OCI-LY7 (cell line): Measurements from ENCODE around the gene SCAP. TPM values are rescaled to one million over a fixed set of nuclear protein-coding genes. Genes with fewer than 3 reads are reported as not detected.

Experiments
- BruUV-seq: library from RNA; stranded (reverse); fragments of 400-500 nt; replicated peaks from 2 replicates; lab custom pipeline; 2021; lab: Mats Ljungman, UMichigan
- CTCF ChIA-PET: fragments of 300-600 bp; sonication (Branson Sonifier 250); formaldehyde crosslinking; loops from one replicate; lab custom pipeline; 2022; ENCODE audit warnings: antibody characterized with exemption; ENCODE audit not compliant: unreplicated experiment; lab: Charles Lee
- POLR2A ChIA-PET: fragments of 300-600 bp; sonication (Branson Sonifier 250); formaldehyde crosslinking; loops from one replicate; lab custom pipeline; 2022; ENCODE audit warnings: antibody characterized with exemption; lab: Charles Lee
- DNase-seq: peaks from one replicate; pipeline ENCODE4 v3.0.0-alpha.2; 2015; ENCODE audit warnings: low spot score
- H2AFZ ChIP-seq: fragments of 200-600 bp; sonication (generic), shearing (Covaris generic); 2 replicates; pipeline ENCODE4 v1.6.1; 2014; ENCODE audit warnings: mild to moderate bottlenecking, antibody characterized with exemption, low read length, moderate library complexity
- H3K27ac ChIP-seq: fragments of 200-600 bp; sonication (generic); 2 replicates; pipeline ENCODE4 v1.5.1; 2014; ENCODE audit warnings: mixed run types, low read depth, mild to moderate bottlenecking, moderate library complexity, low read length, inconsistent platforms; ENCODE audit not compliant: poor library complexity, severe bottlenecking
- H3K36me3 ChIP-seq: fragments of 200-600 bp; sonication (generic); 2 replicates; pipeline ENCODE4 v1.6.1; 2014; ENCODE audit warnings: mild to moderate bottlenecking, antibody characterized with exemption, low read length, moderate library complexity, mixed read lengths; ENCODE audit not compliant: insufficient read depth
- H3K4me1 ChIP-seq: fragments of 200-600 bp; sonication (generic); 2 replicates; pipeline ENCODE4 v1.5.1; 2014; ENCODE audit warnings: mild to moderate bottlenecking, low read length; ENCODE audit not compliant: insufficient read depth, poor library complexity, severe bottlenecking
- H3K4me2 ChIP-seq: fragments of 200-600 bp; sonication (generic); 2 replicates; pipeline ENCODE4 v1.6.1; 2014; ENCODE audit warnings: mild to moderate bottlenecking, low read length
- H3K4me3 ChIP-seq: fragments of 200-600 bp; sonication (generic); 2 replicates; pipeline ENCODE4 v1.5.1; 2014; ENCODE audit warnings: mild to moderate bottlenecking, low read depth, low read length; ENCODE audit not compliant: poor library complexity, severe bottlenecking
- H3K79me2 ChIP-seq: fragments of 200-600 bp; sonication (generic); 2 replicates; pipeline ENCODE4 v1.6.1; 2016; ENCODE audit warnings: low read depth, mild to moderate bottlenecking, low read length, moderate library complexity, mixed read lengths; ENCODE audit not compliant: insufficient read depth
- H3K9me2 ChIP-seq: fragments of 200-600 bp; sonication (generic); 2 replicates; pipeline ENCODE4 v1.6.1; 2016; ENCODE audit warnings: mild to moderate bottlenecking, low read length, mixed read lengths; ENCODE audit not compliant: insufficient read depth
- H3K9me3 ChIP-seq: fragments of 200-600 bp; sonication (generic); 2 replicates; pipeline ENCODE4 v1.6.1; 2014; ENCODE audit warnings: mild to moderate bottlenecking, mixed run types, low read length, mixed read lengths
- H4K20me1 ChIP-seq: fragments of 200-600 bp; sonication (generic); 2 replicates; pipeline ENCODE4 v1.6.1; 2014; ENCODE audit warnings: mild to moderate bottlenecking, antibody characterized with exemption, low read length, moderate library complexity, mixed read lengths; ENCODE audit not compliant: insufficient read depth
- EZH2phosphoT487 ChIP-seq: fragments of 200-600 bp; sonication (generic); IDR thresholded peaks from 2 replicates; pipeline ENCODE4 v1.6.1; 2018; ENCODE audit warnings: low read depth, borderline replicate concordance, mild to moderate bottlenecking, mixed run types, antibody characterized with exemption, low read length, moderate library complexity, mixed read lengths
- intact Hi-C: fragments of 100-400 bp; cut with micrococcal nuclease; formaldehyde crosslinking; loops from one replicate; pipeline ENCODE4 v1.10.0; 2022; ENCODE audit not compliant: unreplicated experiment
- total RNA-seq, 2 experiments: library from RNA; depleted of rRNA in 1 of 2; stranded (reverse); fragments of >200 nt in 1 of 2; shearing (Covaris generic) in 1 of 2; gene quantifications; 2 replicates each; pipeline ENCODE4 v1.2.3, GENCODE V29; 2014 to 2022
- TF ChIP-seq, protein P1 (sequence below): fragments of 200-600 bp; sonication (generic); conservative IDR thresholded peaks from 2 replicates; pipeline ENCODE4 v1.5.1; 2014; ENCODE audit warnings: mild to moderate bottlenecking, antibody characterized with exemption, low read length, moderate library complexity, mixed read lengths

Gene SCAP
- total RNA-seq, 2 experiments from 2014 or later: 63.7 to 70.5 TPM

DNA sequence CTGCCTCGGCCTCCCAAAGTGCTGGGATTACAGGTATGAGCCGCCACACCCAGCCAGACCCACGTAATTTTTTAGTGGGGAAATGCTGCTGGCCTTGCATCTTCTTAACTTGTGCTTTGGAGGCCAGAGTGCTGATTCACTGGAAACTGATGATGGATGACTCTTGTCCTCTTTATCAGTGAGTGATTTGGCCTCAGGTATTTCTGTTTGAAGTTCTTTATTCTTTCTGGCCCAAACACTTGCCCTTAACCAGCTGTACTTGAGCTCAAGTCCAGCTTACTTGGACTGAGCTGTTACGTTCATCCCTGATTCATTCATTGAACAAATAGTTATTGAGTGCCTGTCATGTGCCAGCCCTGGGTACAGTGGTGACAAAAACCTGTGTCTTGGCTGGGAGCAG is 90.7 kb downstream of the SCAP start:
- no peak for DNase-seq
- POLR2A ChIA-PET: no interaction called here
- Histone ChIP-seq H3K27ac (no peak overlapping the region), H2AFZ (no peak overlapping the region), H3K4me2 (no peak overlapping the region), H3K4me1 (peaks cover 12% of the 10 kb centered on the region), H4K20me1 (peaks cover 10% of the 10 kb centered on the region), H3K9me3 (no peaks in the 10 kb centered on the region), H3K4me3 (no peak overlapping the region), H3K36me3 (peaks cover 46% of the 10 kb centered on the region), H3K79me2 (peaks cover 48% of the 10 kb centered on the region), H3K9me2 (no peaks in the 10 kb centered on the region)
- intact Hi-C loops: no loop called here
- no TSS peak for BruUV-seq
- CTCF ChIA-PET: no interaction called here
- no peak for TF ChIP-seq EZH2phosphoT487
- TF ChIP-seq, protein P1, sequence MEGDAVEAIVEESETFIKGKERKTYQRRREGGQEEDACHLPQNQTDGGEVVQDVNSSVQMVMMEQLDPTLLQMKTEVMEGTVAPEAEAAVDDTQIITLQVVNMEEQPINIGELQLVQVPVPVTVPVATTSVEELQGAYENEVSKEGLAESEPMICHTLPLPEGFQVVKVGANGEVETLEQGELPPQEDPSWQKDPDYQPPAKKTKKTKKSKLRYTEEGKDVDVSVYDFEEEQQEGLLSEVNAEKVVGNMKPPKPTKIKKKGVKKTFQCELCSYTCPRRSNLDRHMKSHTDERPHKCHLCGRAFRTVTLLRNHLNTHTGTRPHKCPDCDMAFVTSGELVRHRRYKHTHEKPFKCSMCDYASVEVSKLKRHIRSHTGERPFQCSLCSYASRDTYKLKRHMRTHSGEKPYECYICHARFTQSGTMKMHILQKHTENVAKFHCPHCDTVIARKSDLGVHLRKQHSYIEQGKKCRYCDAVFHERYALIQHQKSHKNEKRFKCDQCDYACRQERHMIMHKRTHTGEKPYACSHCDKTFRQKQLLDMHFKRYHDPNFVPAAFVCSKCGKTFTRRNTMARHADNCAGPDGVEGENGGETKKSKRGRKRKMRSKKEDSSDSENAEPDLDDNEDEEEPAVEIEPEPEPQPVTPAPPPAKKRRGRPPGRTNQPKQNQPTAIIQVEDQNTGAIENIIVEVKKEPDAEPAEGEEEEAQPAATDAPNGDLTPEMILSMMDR: no peak

DNA sequence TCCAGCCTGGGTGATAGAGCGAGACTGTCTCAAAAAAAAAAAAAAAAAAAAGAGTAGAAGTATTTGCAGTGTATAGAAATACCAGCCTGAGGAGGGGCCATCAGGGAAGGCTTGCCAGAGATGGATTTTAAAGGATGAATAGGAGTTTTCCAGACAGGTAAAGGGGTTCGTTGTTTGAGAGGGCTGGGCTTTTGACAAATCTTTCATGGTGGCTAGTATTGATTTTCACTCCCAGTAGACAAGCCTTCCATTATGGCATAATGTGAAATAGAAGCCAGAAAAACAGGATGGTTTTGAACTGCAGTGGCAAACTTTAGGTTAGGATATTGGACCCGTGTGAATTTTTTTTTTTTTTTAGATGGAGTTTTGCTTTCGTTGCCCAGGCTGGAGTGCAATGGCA is 91.3 kb downstream of the SCAP start:
- BruUV-seq: no TSS peak
- peaks cover 10% of the 10 kb centered on the region for H4K20me1 ChIP-seq
- peaks cover 46% of the 10 kb centered on the region for H3K36me3 ChIP-seq
- no peak overlapping the region for H3K27ac ChIP-seq
- ChIA-PET POLR2A (interaction anchor here (0.6 kb wide), 1 partner anchor 260 kb away, joined by 7 read pairs; no protein-coding TSS in a partner anchor), CTCF (no interaction called here)
- intact Hi-C loops: loop anchor here (5.0 kb wide), 3 partner anchors 222 to 457 kb away; partner anchors contain the start of gene SETD2
- H3K79me2 ChIP-seq: peaks cover 54% of the 10 kb centered on the region
- H3K9me3 ChIP-seq: no peaks in the 10 kb centered on the region
- H3K4me1 ChIP-seq: peaks cover 17% of the 10 kb centered on the region
- H3K4me2 ChIP-seq: no peak overlapping the region
- no peak for DNase-seq
- TF ChIP-seq, protein P1: no peak
- no peak for TF ChIP-seq EZH2phosphoT487
- H3K4me3 ChIP-seq: no peak overlapping the region
- no peaks in the 10 kb centered on the region for H3K9me2 ChIP-seq
- H2AFZ ChIP-seq: no peak overlapping the region

DNA sequence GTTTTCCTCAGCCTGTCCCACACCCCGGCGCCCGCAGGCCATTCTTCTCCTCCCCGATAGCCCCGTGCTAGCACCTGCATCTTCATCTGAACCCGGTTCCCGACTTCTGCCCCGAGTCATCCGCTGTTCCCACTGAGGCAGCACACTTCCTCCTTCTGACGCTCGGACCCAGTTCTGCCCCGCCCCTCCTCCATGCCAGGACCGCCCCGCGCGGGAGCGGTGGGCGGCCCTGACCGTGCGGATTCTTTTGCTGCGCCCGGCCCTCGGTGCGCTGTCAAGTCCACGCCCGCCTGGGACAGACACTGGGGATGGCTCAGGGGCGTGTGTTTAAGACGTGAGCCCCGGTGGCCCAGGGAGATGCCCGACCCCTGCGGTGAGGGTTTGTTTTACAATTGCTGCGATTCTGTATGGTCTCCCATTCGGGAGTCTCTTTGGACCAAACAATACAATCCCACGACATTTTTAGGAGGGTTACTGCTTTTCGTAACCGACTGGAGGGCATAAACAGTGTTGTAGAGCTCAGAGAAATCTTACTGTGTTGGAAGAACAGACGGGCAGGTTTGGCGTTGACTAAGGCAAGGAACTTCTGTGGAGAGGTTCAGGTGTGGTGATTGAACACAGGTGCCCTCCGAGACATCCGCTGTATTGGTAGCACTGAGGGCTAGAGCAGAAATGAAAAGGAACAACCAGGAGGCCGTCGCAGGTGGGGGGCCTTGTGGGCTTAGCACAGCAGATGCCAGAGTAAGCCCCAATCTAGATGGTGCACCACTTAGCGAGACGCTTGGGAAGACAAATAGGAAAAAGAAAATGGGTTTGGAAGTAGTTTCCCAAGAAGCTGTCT is 94.2 kb downstream of the SCAP start:
- H3K4me3 ChIP-seq: peak overlapping the region; percentile 75
- peak overlapping the region; percentile 76 for H3K4me2 ChIP-seq
- peaks cover 50% of the 10 kb centered on the region for H3K79me2 ChIP-seq
- CTCF ChIA-PET: no interaction called here
- intact Hi-C loops: loop anchor here (5.0 kb wide), 3 partner anchors 219 to 454 kb away; partner anchors contain the start of gene SETD2
- H3K9me2 ChIP-seq: no peaks in the 10 kb centered on the region
- peak overlapping the region; percentile 46 for H2AFZ ChIP-seq
- POLR2A ChIA-PET: interaction anchor here (0.6 to 1.3 kb wide), 8 partner anchors 84 to 522 kb away, joined by 3 to 7 read pairs (median 4); partner anchors contain the start of genes SCAP and SETD2
- no peaks in the 10 kb centered on the region for H3K9me3 ChIP-seq
- no TSS peak for BruUV-seq
- peaks cover 10% of the 10 kb centered on the region for H4K20me1 ChIP-seq
- peak; percentile 88 for DNase-seq
- H3K36me3 ChIP-seq: peaks cover 19% of the 10 kb centered on the region
- no peak for TF ChIP-seq EZH2phosphoT487
- TF ChIP-seq, protein P1: 0 out of 2 replicates have a peak, but pooled peaks have one; percentile 7
- peaks cover 35% of the 10 kb centered on the region for H3K4me1 ChIP-seq
- peak overlapping the region; percentile 63 for H3K27ac ChIP-seq
